Right atrium auricular region (tissue), 2 donors: ENCODE measurements around the gene RERE. TPM values are rescaled to one million over a fixed set of nuclear protein-coding genes. Genes with fewer than 3 reads are reported as not detected.

Experiments
- DNase-seq: peaks from one replicate; pipeline ENCODE4 v3.0.0-alpha.2; 2019; ENCODE audit warnings: low spot score
- H3K27ac ChIP-seq, 2 donors: fragments of 200-600 bp; sonication (generic); 1 replicate in 1 of 2; 2 replicates in 1 of 2; pipeline ENCODE4 v1.5.1; 2016 to 2019
- H3K27me3 ChIP-seq, 2 donors: fragments of 200-600 bp; sonication (generic); one replicate each; pipeline versions ENCODE4 v1.5.1 to v1.6.0; 2017 to 2019
- H3K36me3 ChIP-seq: fragments of 200-600 bp; sonication (generic); one replicate; pipeline ENCODE4 v1.5.1; 2016
- H3K4me1 ChIP-seq, 2 donors: fragments of 200-600 bp; sonication (generic); one replicate each; pipeline versions ENCODE4 v1.5.1 to v1.6.0; 2017 to 2019
- H3K4me3 ChIP-seq, 2 donors: fragments of 200-600 bp; sonication (generic); 1 replicate in 1 of 2; 2 replicates in 1 of 2; pipeline ENCODE4 v1.5.1; 2017 to 2019; ENCODE audit warnings: mild to moderate bottlenecking in 1 of 2, moderate library complexity in 1 of 2
- H3K9me3 ChIP-seq, 2 donors: fragments of 200-600 bp; sonication (generic); one replicate each; pipeline ENCODE4 v1.5.1; 2019
- total RNA-seq, 2 donors: library from RNA; depleted of rRNA; stranded (reverse); fragments of >200 nt; gene quantifications; one replicate each; pipeline ENCODE4 v1.1.0, GENCODE V29; 2016
- TF ChIP-seq, protein P1 (sequence below), 2 donors: fragments of 200-600 bp; sonication (generic); IDR thresholded peaks; one replicate each; pipeline ENCODE4 v1.5.1; 2019; ENCODE audit warnings: antibody characterized with exemption in 2 of 2

The RERE gene
- total RNA-seq, 2 donors from 2014 or later, result 99.8 to 125 TPM

DNA sequence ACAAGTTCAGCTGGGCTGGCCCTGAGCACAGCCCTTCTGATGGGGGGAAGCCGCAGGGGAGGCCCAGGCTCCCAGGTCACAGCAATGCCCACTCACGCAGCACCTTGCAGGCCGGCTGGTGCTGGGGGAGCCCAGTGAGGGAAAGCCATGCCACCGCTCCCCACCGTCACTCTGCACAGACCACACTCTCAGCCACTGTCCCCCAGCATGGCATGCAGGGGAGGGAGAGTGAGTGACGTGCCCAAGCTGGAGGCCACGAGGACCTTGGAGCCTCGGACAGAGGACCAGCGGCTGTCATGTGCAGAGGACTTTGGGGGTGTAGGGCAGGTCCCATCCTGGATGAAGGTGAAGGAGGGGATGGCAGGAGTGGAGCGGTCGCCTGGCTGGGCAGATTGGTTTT is 474.4 kb downstream of the RERE start:
- Histone ChIP-seq H3K4me3 (no peak overlapping the region), H3K9me3 (no peaks in the 10 kb centered on the region), H3K36me3 (no peaks in the 10 kb centered on the region), H3K27me3 (no peaks in the 10 kb centered on the region), H3K27ac (peak overlapping the region; percentile 58 to 73), H3K4me1 (peaks cover 0 to 11% of the 10 kb centered on the region in 2 donors)
- TF ChIP-seq, protein P1, sequence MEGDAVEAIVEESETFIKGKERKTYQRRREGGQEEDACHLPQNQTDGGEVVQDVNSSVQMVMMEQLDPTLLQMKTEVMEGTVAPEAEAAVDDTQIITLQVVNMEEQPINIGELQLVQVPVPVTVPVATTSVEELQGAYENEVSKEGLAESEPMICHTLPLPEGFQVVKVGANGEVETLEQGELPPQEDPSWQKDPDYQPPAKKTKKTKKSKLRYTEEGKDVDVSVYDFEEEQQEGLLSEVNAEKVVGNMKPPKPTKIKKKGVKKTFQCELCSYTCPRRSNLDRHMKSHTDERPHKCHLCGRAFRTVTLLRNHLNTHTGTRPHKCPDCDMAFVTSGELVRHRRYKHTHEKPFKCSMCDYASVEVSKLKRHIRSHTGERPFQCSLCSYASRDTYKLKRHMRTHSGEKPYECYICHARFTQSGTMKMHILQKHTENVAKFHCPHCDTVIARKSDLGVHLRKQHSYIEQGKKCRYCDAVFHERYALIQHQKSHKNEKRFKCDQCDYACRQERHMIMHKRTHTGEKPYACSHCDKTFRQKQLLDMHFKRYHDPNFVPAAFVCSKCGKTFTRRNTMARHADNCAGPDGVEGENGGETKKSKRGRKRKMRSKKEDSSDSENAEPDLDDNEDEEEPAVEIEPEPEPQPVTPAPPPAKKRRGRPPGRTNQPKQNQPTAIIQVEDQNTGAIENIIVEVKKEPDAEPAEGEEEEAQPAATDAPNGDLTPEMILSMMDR (IDR thresholded peaks at IDR 0.05), result no peak
- DNase-seq, result no peak

DNA sequence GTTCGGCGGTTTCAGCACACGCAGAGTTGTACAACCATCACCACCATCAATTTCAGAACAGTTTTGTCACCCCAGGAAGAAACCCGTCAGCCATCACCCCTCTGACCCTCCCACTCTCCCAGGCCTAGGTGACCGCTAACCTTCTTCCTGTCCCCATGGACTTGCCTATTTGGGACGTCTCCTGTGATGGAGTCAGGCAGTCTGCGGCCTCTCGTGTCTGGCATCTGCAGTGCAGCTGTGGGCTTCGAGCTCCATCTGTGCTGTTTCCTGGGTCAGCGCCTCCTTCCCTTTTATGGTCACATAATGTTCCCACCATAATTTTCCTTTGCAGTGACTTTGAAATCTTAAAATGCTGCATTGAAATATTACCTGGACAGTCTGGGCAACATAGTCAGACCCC is 475.1 kb downstream of the RERE start:
- Histone ChIP-seq H3K9me3 (no peaks in the 10 kb centered on the region), H3K27me3 (no peaks in the 10 kb centered on the region), H3K4me1 (peaks cover 0 to 11% of the 10 kb centered on the region in 2 donors), H3K36me3 (no peaks in the 10 kb centered on the region), H3K27ac (peak overlapping the region in 1 of 2 donors; percentile 73), H3K4me3 (no peak overlapping the region)
- DNase-seq, result no peak
- TF ChIP-seq, protein P1 (IDR thresholded peaks at IDR 0.05), result no peak

DNA sequence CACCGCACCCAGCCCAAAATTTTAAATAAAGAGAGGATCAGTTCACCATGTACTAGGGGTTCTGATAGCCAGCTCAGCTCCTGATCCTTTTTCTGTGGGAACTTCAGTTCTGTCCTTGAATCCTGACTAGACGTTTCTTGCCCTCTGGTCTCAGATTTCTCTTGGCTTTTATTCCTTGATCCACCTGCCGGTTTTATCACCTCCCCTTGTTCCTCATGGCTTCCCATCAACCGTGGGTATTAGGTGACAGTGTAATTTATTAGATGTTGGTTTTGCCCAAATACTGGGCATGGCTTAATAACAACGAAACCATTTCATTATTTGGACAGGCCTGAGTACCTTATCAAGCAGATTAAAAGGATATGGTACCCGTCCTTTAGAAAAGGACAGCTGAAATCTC is 477.0 kb downstream of the RERE start:
- Histone ChIP-seq H3K27me3 (no peaks in the 10 kb centered on the region), H3K9me3 (no peaks in the 10 kb centered on the region), H3K36me3 (no peaks in the 10 kb centered on the region), H3K4me1 (peaks cover 0 to 11% of the 10 kb centered on the region in 2 donors), H3K27ac (no peak overlapping the region), H3K4me3 (no peak overlapping the region)
- TF ChIP-seq, protein P1 (IDR thresholded peaks at IDR 0.05), result no peak
- no peak for DNase-seq

DNA sequence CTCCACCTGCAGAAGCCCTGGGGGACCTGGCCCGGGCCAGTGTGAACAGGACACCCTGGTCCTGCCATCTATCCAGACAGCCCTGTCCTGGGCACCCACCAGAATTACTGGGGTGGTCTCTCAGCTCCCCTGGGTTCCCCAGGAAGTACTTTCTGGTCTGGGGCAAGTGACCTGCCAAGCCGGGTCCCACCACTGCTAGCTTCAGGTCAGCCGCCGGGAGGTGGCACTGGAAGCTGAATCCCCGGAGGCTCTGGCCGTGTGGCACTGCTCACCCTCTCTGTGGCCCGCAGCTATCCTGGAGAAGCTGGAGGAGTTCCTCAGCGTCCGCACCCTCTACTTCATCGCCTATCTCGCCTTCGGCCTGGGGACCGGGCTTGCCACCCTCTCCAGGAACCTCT is 478.2 kb downstream of the RERE start:
- H3K4me3 ChIP-seq, result no peak overlapping the region
- H3K27me3 ChIP-seq, result no peaks in the 10 kb centered on the region
- no peak for DNase-seq
- no peak overlapping the region for H3K27ac ChIP-seq
- TF ChIP-seq, protein P1 (IDR thresholded peaks at IDR 0.05), result no peak
- H3K4me1 ChIP-seq, result peaks cover 0 to 11% of the 10 kb centered on the region in 2 donors
- H3K36me3 ChIP-seq, result no peaks in the 10 kb centered on the region
- H3K9me3 ChIP-seq, result no peaks in the 10 kb centered on the region

DNA sequence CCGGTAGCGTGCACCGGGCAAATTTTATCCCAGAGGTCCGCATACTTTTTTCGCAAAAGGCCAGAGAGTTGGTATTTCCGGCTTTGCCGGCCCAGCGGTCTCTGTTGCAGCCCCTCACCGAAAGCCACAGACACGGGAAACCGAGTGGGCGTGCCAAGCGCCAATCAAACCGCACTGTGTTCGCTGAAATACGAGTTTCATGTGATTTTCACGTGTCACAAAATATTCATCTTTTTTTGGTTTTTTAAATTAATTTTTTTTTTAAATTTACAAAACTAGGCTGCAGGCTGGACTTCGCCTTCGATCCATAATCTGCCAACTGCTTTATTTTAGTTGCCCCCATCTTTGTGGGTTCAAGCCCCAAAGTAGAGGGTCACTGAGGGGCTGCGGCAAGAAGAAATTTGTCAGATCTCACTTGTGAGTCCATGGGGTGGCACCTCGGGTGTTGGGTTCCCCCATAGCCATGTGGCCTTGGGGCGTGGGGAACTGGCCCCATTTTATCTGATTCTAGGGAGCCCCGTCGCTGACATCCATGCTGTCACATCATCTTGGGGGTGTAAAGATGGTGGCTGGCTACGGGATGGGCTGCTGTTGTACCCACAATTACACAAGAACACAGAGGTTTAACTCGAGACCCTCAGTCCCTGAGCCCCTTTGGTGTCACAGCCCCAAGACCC is 478.8 kb downstream of the RERE start:
- Histone ChIP-seq H3K4me1 (peaks cover 0 to 7% of the 10 kb centered on the region in 2 donors), H3K27me3 (no peaks in the 10 kb centered on the region), H3K27ac (no peak overlapping the region), H3K9me3 (no peaks in the 10 kb centered on the region), H3K36me3 (no peaks in the 10 kb centered on the region), H3K4me3 (no peak overlapping the region)
- no peak for DNase-seq
- TF ChIP-seq, protein P1 (IDR thresholded peaks at IDR 0.05), result no peak
